Esophagus squamous epithelium (tissue), 4 donors: ENCODE data around the gene ADAP1.

Experiments
- CTCF ChIP-seq, 6 experiments: fragments of 450-650 bp in 4 of 6; fragments of 200-600 bp in 2 of 6; sonication (generic) in 2 of 6; IDR thresholded peaks; one replicate each; pipeline ENCODE4 v1.5.1; 2016 to 2019; ENCODE audit warnings: antibody characterized with exemption in 6 of 6, mild to moderate bottlenecking in 4 of 6, moderate library complexity in 4 of 6
- POLR2A ChIP-seq, 4 donors: fragments of 450-650 bp; IDR thresholded peaks; one replicate each; pipeline ENCODE4 v1.6.1; 2017; ENCODE audit warnings: antibody characterized with exemption in 4 of 4, mild to moderate bottlenecking in 4 of 4, moderate library complexity in 3 of 4

GRCh38 chr7:875051-875450, 79.4 kb downstream of the ADAP1 start:
- TF ChIP-seq CTCF (IDR thresholded peaks at IDR 0.05) (no peak), POLR2A (IDR thresholded peaks at IDR 0.05) (no peak)
